Right lobe of liver (tissue), 4 donors: ENCODE measurements around the gene BAIAP2.

ENCODE experiments used
- POLR2A ChIP-seq: fragments of 450-650 bp; IDR thresholded peaks from one replicate; pipeline ENCODE4 v1.6.1; 2017; ENCODE audit warnings: antibody characterized with exemption, mild to moderate bottlenecking
- TF ChIP-seq, protein P1 (sequence below), 4 donors: fragments of 200-600 bp in 3 of 4; fragments of 450-650 bp in 1 of 4; IDR thresholded peaks; one replicate each; pipeline versions ENCODE4 v1.5.1 to v1.8.0; 2016 to 2022; ENCODE audit warnings: antibody characterized with exemption in 4 of 4, mild to moderate bottlenecking in 2 of 4
- donor health status: DM: no; HTN: no; CAD: no.
- donor health status: DM: no; HTN: no; CAD: no.
- donor health status: DM: no; HTN: yes; CAD: no.

- TF ChIP-seq, protein P1, sequence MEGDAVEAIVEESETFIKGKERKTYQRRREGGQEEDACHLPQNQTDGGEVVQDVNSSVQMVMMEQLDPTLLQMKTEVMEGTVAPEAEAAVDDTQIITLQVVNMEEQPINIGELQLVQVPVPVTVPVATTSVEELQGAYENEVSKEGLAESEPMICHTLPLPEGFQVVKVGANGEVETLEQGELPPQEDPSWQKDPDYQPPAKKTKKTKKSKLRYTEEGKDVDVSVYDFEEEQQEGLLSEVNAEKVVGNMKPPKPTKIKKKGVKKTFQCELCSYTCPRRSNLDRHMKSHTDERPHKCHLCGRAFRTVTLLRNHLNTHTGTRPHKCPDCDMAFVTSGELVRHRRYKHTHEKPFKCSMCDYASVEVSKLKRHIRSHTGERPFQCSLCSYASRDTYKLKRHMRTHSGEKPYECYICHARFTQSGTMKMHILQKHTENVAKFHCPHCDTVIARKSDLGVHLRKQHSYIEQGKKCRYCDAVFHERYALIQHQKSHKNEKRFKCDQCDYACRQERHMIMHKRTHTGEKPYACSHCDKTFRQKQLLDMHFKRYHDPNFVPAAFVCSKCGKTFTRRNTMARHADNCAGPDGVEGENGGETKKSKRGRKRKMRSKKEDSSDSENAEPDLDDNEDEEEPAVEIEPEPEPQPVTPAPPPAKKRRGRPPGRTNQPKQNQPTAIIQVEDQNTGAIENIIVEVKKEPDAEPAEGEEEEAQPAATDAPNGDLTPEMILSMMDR (IDR thresholded peaks at IDR 0.05): no peak
- TF ChIP-seq POLR2A: no peak
Observed at GRCh38 chr17:81015136-81015535, 19.8 kb upstream of the BAIAP2 start.
